Transverse colon (tissue), 4 donors: Measurements from ENCODE around the gene TBX1.

Experiments used
- POLR2AphosphoS5 ChIP-seq, 3 donors: sonication (generic); formaldehyde crosslinking; IDR thresholded peaks; one replicate each; pipeline ENCODE4 v1.6.1; 2016; ENCODE audit warnings: antibody characterized with exemption in 3 of 3
- TF ChIP-seq, protein P1 (sequence below), 5 experiments: fragments of 200-600 bp in 3 of 5; fragments of 450-650 bp in 2 of 5; sonication (generic) in 3 of 5; IDR thresholded peaks; 1 replicate in 2 of 5; 2 replicates in 3 of 5; pipeline ENCODE4 v1.5.1; 2016 to 2017; ENCODE audit warnings: antibody characterized with exemption in 5 of 5, inconsistent platforms in 3 of 5, mild to moderate bottlenecking in 2 of 5, moderate library complexity in 1 of 5

DNA sequence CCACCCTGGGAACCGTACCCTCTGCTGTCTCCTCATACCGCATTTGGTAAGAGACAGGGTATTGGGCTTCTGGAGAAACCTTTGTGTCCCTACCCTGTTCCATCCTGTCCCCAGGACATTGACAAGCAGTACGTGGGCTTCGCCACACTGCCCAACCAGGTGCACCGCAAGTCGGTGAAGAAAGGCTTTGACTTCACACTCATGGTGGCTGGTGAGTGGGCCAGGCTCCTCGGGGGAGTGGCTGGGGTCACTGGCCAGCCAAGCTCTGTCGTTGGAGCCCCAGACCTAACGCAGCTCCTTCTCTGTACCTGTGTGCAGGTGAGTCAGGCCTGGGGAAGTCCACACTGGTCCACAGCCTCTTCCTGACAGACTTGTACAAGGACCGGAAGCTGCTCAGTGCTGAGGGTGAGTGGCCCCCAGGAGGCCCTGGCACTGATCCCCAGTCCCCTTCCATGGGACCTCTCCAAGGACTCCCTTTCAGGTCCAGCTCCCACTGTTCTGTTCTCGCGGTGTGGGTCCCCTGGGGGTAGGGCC, 41.0 kb upstream of the TBX1 start:
- TF ChIP-seq, protein P1, sequence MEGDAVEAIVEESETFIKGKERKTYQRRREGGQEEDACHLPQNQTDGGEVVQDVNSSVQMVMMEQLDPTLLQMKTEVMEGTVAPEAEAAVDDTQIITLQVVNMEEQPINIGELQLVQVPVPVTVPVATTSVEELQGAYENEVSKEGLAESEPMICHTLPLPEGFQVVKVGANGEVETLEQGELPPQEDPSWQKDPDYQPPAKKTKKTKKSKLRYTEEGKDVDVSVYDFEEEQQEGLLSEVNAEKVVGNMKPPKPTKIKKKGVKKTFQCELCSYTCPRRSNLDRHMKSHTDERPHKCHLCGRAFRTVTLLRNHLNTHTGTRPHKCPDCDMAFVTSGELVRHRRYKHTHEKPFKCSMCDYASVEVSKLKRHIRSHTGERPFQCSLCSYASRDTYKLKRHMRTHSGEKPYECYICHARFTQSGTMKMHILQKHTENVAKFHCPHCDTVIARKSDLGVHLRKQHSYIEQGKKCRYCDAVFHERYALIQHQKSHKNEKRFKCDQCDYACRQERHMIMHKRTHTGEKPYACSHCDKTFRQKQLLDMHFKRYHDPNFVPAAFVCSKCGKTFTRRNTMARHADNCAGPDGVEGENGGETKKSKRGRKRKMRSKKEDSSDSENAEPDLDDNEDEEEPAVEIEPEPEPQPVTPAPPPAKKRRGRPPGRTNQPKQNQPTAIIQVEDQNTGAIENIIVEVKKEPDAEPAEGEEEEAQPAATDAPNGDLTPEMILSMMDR (IDR thresholded peaks at IDR 0.05) = no peak
- no peak for TF ChIP-seq POLR2AphosphoS5 (IDR thresholded peaks at IDR 0.05)
